NCI-H82 treated with DMSO at 0.1 percent for 48 hours (cell line): ENCODE results near the gene COL18A1.

Source experiments
- DNase-seq: peaks from one replicate; lab custom pipeline; 2025; ENCODE audit not compliant: unreplicated experiment; lab: John Stamatoyannopoulos, UW

COL18A1 gene

GRCh38 chr21:45413922-45414321 lies 9.0 kb downstream of the COL18A1 start:
- DNase-seq = no peak

GRCh38 chr21:45414396-45415187 lies 9.6 kb downstream of the COL18A1 start:
- no peak for DNase-seq

GRCh38 chr21:45415188-45415942 lies 10.4 kb downstream of the COL18A1 start:
- no peak for DNase-seq

- DNase-seq = no peak
These were observed 11.1 kb downstream of the COL18A1 start for GRCh38 chr21:45415943-45416611.

GRCh38 chr21:45416620-45417019 lies 11.7 kb downstream of the COL18A1 start:
- DNase-seq = no peak

GRCh38 chr21:45417256-45417950 lies 12.4 kb downstream of the COL18A1 start:
- no peak for DNase-seq

- no peak for DNase-seq
These were observed 13.0 kb downstream of the COL18A1 start for GRCh38 chr21:45417951-45418300.

GRCh38 chr21:45418301-45419071 lies 13.5 kb downstream of the COL18A1 start:
- no peak for DNase-seq

GRCh38 chr21:45419162-45419561 lies 14.2 kb downstream of the COL18A1 start:
- no peak for DNase-seq

GRCh38 chr21:45420061-45421041 lies 15.4 kb downstream of the COL18A1 start:
- DNase-seq = no peak

- no peak for DNase-seq
These were observed 16.3 kb downstream of the COL18A1 start for GRCh38 chr21:45421071-45421845.

GRCh38 chr21:45421846-45422775 lies 17.1 kb downstream of the COL18A1 start:
- no peak for DNase-seq

- no peak for DNase-seq
These were observed 18.4 kb downstream of the COL18A1 start for GRCh38 chr21:45423201-45423955.

- DNase-seq = no peak
These were observed 19.2 kb downstream of the COL18A1 start for GRCh38 chr21:45423968-45424853.

- DNase-seq = no peak
These were observed 20.2 kb downstream of the COL18A1 start for GRCh38 chr21:45424854-45425795.
